GM12891 (cell line): ENCODE measurements around the gene MATN4. TPM values are rescaled to one million over a fixed set of nuclear protein-coding genes. Genes with fewer than 3 reads are reported as not detected.
"Not testable (repeated sequence)": the region's sequence is repeated elsewhere in the genome, so short reads cannot be mapped to it uniquely, and the experiment has no call there.

ENCODE experiments used
- DNase-seq: peaks from one replicate; pipeline ENCODE4 v3.0.0; 2011; ENCODE audit warnings: low spot score; ENCODE audit not compliant: insufficient read length
- FAIRE-seq: peaks from 2 replicates; lab custom pipeline; 2011; peaks lifted over from hg19 to GRCh38; lab: Jason Lieb, UNC
- PAX5 ChIP-seq: IDR thresholded peaks from 2 replicates; pipeline ENCODE4 v1.6.1; 2011; ENCODE audit warnings: low read length, moderate library complexity, mild to moderate bottlenecking; ENCODE audit not compliant: insufficient read depth, severe bottlenecking
- POLR2A ChIP-seq: IDR thresholded peaks from 2 replicates; pipeline ENCODE4 v1.6.1; 2011; ENCODE audit warnings: low read depth, low read length, control low read depth
- POLR2AphosphoS5 ChIP-seq: IDR thresholded peaks from 2 replicates; pipeline ENCODE4 v1.6.1; 2011; ENCODE audit warnings: low read depth, low read length, control low read depth
- POU2F2 ChIP-seq: IDR thresholded peaks from 2 replicates; pipeline ENCODE4 v1.6.1; 2011; ENCODE audit warnings: low read depth, mild to moderate bottlenecking, control low read depth, low read length, moderate library complexity
- SPI1 ChIP-seq: IDR thresholded peaks from 2 replicates; pipeline ENCODE4 v1.6.1; 2011; ENCODE audit warnings: low read depth, low read length, control low read depth
- TAF1 ChIP-seq: IDR thresholded peaks from 2 replicates; pipeline ENCODE4 v1.6.1; 2011; ENCODE audit warnings: low read depth, low read length, control low read depth
- polyA plus RNA-seq: library from polyadenylated mRNA; unstranded; fragments of >200 nt; gene quantifications from one replicate; pipeline ENCODE4 v1.2.1, GENCODE V29; 2012; ENCODE audit warnings: low read depth, missing spikeins, inconsistent platforms; ENCODE audit not compliant: missing spikeins

MATN4 gene, protein sequence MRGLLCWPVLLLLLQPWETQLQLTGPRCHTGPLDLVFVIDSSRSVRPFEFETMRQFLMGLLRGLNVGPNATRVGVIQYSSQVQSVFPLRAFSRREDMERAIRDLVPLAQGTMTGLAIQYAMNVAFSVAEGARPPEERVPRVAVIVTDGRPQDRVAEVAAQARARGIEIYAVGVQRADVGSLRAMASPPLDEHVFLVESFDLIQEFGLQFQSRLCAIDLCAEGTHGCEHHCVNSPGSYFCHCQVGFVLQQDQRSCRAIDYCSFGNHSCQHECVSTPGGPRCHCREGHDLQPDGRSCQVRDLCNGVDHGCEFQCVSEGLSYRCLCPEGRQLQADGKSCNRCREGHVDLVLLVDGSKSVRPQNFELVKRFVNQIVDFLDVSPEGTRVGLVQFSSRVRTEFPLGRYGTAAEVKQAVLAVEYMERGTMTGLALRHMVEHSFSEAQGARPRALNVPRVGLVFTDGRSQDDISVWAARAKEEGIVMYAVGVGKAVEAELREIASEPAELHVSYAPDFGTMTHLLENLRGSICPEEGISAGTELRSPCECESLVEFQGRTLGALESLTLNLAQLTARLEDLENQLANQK
- polyA plus RNA-seq: not detected

DNA sequence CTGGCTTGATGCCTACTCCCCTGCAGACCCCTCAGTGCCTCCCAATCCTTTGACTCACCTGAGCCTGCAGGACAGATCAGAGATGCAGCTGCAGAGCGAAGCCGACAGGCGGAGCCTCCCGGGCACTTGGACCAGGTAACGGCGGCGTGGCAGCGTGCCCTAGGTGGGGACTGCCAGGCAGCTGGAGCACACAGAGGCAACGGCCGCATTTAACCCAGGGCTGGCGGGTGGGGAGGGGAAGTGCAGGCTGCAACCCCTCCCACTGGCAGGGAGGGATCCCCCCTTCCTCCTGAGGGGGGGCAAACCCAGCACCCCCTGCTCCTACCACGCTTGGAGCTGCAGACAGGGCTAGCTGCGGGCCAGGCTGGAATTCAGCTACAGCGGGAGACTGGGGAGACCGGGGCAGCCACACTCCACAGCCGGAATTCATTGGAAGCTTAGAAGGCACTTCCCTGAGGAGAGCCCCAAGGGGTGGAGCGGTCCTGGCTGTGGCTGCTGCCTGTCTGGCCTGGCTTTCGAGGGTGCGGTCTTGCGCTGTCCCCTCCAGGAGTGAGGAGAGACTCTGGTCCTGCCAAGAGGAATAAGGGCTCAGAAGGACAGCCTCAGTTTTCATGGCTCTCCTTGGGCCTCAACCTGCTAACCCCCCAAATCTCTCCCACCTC is at the start of gene MATN4:
Gene MATN4 (minus strand): TSS at position 183 of the 662 bp plus-strand sequence. CDS start 2,717 bp downstream, outside the sequence.
- FAIRE-seq (no peak), DNase-seq (no peak)
- no peak for TF ChIP-seq POU2F2
- no peak for TF ChIP-seq SPI1
- TF ChIP-seq POLR2A: no peak

DNA sequence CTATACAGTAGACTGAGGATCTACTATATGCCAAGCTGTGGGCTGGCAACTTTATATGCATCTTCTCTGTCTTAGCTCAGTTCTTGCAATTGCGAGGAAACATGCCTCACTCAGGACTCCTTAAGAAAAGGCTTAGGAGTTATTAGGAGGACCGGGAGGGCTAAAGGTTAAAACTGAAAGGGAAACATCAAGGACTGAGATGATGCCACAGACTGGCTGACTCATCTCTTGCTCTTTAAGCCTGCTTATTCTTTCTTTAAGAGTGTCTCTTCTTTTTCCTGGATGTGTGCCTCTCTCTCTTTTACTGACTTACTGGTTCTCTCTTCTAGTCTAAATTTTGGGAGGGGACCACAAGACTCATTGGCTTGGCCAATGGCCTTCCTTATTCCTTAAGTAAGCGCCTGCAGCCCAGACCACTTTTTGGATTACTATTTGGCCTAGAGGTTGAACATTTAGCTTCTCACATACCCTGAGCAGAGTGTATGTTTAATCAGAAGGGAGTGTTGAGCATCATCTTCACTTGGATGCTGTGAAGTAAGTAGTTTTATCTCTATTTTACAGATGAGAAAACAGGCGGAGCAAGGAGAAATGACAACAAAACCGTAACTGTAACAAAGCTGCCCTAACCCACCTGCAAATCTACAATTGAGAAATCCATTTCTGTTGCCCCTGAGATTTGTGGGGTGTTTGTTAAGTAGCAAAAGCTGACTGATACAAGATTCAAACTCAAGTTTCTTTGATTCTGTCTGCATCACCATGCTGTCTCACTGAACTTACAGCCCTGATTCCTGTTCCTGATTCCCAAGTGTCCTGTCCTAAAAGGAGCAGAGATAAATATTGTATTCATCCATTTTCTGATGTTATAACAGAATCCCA is 47.3 kb upstream of the MATN4 start:
- FAIRE-seq: no peak
- no peak for DNase-seq
- TF ChIP-seq POU2F2 (no peak), PAX5 (no peak), TAF1 (no peak), SPI1 (no peak), POLR2A (no peak), POLR2AphosphoS5 (no peak)

DNA sequence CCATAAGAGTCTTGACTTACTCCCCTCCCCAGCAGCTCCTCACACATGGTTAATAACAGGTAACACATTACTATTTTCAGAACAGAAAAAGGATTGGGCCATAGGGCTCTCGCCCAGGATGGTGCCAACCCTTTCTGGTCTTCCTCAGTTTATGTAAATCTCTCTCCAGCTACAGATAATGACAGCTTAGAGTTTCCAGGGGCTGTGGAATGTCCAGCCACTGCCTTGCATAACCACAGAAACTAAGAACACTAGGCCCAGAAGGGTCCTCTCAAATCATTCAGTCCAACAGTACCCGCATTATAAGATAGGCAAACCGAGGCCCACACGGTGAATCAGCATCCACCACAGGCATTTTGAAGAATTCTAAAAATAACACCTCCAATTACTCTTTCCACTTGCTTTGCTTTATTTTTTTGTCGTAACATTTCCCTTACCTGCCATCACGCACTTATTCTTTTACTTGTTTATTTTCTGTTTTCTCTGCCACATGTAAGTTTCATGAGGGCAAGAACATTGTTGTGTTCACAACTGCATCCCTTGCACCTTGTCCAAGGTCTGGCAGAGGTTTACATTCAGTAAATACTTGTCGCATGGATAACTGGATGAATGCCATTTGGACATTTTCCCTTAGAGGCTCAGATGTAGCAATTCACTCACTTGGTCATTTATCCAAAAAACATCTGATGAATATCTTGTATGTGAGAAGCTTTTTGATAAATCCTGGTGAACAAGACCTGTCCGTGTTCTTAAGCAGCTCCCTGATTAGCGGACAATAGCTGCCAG is 46.5 kb upstream of the MATN4 start:
- FAIRE-seq: no peak

DNA sequence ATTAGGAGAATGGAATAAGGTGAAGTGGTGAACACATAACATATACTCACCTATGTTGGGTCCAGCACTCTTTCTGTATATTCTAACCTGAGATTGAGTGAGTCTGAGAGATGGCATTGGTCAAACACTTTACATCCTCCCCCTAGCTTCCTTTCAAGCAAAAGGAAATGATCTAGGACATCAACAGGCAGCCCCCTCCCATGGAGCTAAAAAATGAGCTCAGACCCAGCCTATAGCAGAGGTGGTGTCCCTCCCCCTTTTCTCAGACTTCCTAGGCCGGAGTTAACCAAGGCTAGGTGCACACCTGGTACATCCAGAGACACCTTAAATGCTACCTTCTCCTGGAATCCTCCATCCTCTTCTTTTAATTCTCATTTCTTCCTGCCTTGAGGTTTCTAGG is 45.6 kb upstream of the MATN4 start:
- FAIRE-seq (no peak), DNase-seq (no peak)
- TF ChIP-seq PAX5 (no peak), POU2F2 (no peak), TAF1 (no peak), SPI1 (no peak), POLR2AphosphoS5 (no peak), POLR2A (no peak)

More for the DNA sequence above, 46.5 kb upstream of the MATN4 start:
- no peak for DNase-seq
- TF ChIP-seq POLR2AphosphoS5 (no peak), TAF1 (no peak), SPI1 (no peak), POU2F2 (no peak), POLR2A (no peak), PAX5 (no peak)

DNA sequence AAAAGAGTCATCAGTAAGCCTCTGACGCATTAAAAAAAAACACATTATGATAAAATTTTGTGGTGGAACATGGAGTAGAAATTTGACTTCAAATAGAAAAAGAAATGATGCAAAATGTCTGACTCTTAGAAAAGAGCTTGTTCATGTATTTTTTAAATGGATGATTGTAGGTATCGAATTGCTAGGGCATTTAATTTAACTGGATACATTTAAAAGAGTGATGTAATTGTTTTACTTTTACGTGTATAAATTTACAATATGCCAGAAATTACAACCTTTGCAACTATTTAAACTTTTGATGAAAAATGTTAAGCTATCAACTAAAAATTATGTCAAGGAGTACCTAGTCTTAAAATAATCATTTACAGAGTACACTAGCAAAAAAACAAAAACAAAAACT is 44.6 kb upstream of the MATN4 start:
- FAIRE-seq (no peak), DNase-seq (no peak)
- TF ChIP-seq POU2F2: no peak
- no peak for TF ChIP-seq POLR2A
- TF ChIP-seq POLR2AphosphoS5: no peak
- TF ChIP-seq PAX5: no peak
- no peak for TF ChIP-seq SPI1
- TF ChIP-seq TAF1: no peak

DNA sequence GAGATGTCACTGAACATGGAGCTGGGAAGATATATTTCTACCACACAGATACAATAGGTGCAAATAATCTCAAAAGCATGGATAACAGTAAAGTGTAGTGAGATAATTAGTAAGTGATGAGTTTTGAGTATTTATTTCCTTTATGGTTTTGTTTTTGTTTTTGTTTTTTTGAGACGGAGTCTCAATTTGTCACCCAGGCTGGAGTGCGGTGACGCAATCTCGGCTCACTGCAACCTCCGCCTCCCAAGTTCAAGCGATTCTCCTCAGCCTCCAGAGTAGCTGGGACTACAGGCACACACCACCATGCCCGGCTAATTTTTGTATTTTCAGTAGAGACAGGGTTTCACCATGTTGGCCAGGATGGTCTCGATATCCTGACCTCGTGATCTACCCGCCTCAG is 42.7 kb upstream of the MATN4 start:
- not testable (repeated sequence) for FAIRE-seq, DNase-seq

DNA sequence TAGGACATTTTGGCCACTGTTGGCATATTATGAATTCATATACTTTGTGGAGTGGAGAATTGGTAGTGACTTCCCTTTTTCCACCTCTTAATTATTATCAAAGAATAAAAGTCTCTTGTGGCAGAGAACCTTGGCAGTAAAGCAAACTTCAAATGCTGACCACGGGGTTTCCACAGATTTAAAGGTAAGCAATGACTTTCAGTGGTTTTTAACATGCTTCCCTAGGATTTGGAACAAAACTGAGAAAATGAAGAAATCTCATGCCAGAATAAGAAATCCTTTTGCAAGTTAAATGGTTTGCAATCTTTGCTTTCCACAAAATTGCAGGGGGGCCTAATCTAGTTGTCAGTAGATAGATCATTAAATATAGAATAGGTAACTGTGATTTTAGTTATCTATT is 42.1 kb upstream of the MATN4 start:
- no peak for TF ChIP-seq PAX5
- no peak for TF ChIP-seq POU2F2
- no peak for TF ChIP-seq SPI1
- TF ChIP-seq POLR2AphosphoS5: no peak
- no peak for TF ChIP-seq TAF1
- TF ChIP-seq POLR2A: no peak
- FAIRE-seq: no peak
- DNase-seq: no peak

DNA sequence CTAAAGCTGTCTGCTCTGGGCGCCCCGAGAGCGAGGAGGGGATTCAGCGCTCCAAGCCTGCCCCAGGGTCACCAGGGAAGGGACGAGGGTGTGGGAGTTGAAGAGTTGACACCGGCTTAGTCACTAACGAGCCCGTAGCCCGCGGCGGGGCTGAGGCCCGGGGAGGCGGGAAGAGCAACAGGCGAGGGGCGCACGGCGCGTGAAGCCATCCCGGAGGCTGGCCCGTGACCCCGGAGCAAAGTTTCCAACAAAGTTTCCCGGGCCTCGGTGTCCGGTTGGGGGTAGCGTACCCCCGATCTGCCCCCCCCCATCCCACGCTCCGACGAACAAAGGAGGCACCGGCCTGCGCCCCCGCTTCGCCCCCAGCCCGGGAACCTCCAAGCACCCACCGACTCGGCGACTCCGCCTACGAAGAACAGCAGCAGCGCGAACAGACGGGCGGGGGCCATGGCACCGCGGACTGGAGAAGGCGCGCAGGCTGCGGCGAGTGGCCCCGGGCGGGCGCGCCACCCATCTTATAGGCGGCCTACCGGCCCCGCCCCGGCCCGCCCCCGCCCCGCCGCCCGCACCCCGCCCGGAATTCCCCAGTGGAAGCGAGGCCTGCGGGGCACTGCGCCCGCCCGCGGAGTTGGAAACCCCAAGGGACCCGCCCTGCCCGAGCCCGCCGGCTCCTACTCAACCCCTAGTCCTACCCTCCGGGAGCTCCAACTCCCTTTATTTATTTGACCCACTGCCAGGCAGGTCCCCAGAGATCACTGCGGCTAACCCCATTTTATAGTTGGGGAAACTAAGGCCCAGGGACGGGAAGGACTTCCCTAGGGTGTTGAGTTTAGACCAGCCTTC is 40.1 kb upstream of the MATN4 start, which contains the start of gene SDC4:
Gene SDC4 (minus strand): TSS at position 489 of the 843 bp plus-strand sequence. CDS start 40 bp downstream, at position 449.
- FAIRE-seq (no peak), DNase-seq (no peak)
- TF ChIP-seq POLR2A (no peak), PAX5 (no peak), POLR2AphosphoS5 (no peak), SPI1 (no peak), POU2F2 (no peak), TAF1 (no peak)
